Esophagus muscularis mucosa (tissue), 4 donors: ENCODE data around the gene TSC22D2. TPM values are rescaled to one million over a fixed set of nuclear protein-coding genes. Genes with fewer than 3 reads are reported as not detected.

Experiments
- DNase-seq: peaks from one replicate; pipeline ENCODE4 v3.0.0-alpha.2; 2017; ENCODE audit errors: extremely low spot score
- H3K27ac ChIP-seq, 4 donors: fragments of 200-600 bp; sonication (generic); replicated peaks in 1 of 4; 1 replicate in 3 of 4; 2 replicates in 1 of 4; pipeline ENCODE4 v1.5.1; 2016 to 2019; ENCODE audit warnings: mild to moderate bottlenecking in 1 of 4
- H3K27me3 ChIP-seq, 4 donors: fragments of 200-600 bp; sonication (generic); one replicate each; pipeline versions ENCODE4 v1.5.1 to v1.6.0; 2016 to 2019
- H3K36me3 ChIP-seq, 4 donors: fragments of 200-600 bp; sonication (generic); one replicate each; pipeline ENCODE4 v1.5.1; 2016 to 2019
- H3K4me1 ChIP-seq, 4 donors: fragments of 200-600 bp; sonication (generic); one replicate each; pipeline ENCODE4 v1.5.1; 2016 to 2019
- H3K4me3 ChIP-seq, 4 donors: fragments of 200-600 bp; sonication (generic); 1 replicate in 2 of 4; 2 replicates in 2 of 4; pipeline ENCODE4 v1.5.1; 2016 to 2019; ENCODE audit warnings: mild to moderate bottlenecking in 4 of 4, moderate library complexity in 1 of 4
- H3K9me3 ChIP-seq, 4 donors: fragments of 200-600 bp; sonication (generic); 1 replicate in 3 of 4; 2 replicates in 1 of 4; pipeline ENCODE4 v1.5.1; 2016 to 2019
- EP300 ChIP-seq: sonication (generic); formaldehyde crosslinking; IDR thresholded peaks from one replicate; pipeline ENCODE4 v1.6.1; 2017; ENCODE audit warnings: antibody characterized with exemption
- POLR2A ChIP-seq: fragments of 450-650 bp; IDR thresholded peaks from one replicate; pipeline ENCODE4 v1.6.1; 2017; ENCODE audit warnings: antibody characterized with exemption, moderate library complexity, mild to moderate bottlenecking, low read depth
- POLR2AphosphoS5 ChIP-seq, 2 donors: sonication (generic); formaldehyde crosslinking; IDR thresholded peaks; one replicate each; pipeline ENCODE4 v1.6.1; 2017; ENCODE audit warnings: antibody characterized with exemption in 2 of 2
- WGBS: methylation state at CpG from one replicate; pipeline ENCODE4 v1.1.5; 2018; 5-methylcytosine and 5-hydroxymethylcytosine counted together
- intact Hi-C: fragments of 100-400 bp; cut with DNase I; formaldehyde crosslinking; loops from one replicate; pipeline ENCODE4 v1.15.1; 2023
- total RNA-seq, 4 donors: library from RNA; depleted of rRNA; stranded (reverse); fragments of >200 nt; gene quantifications; one replicate each; pipeline versions ENCODE4 v1.1.0 to v1.2.1, GENCODE V29; 2016
- TF ChIP-seq, protein P1 (sequence below), 3 experiments: fragments of 200-600 bp in 2 of 3; fragments of 450-650 bp in 1 of 3; sonication (generic) in 2 of 3; IDR thresholded peaks; one replicate each; pipeline ENCODE4 v1.5.1; 2017 to 2019; ENCODE audit warnings: antibody characterized with exemption in 3 of 3, mild to moderate bottlenecking in 2 of 3, moderate library complexity in 1 of 3

The TSC22D2 gene
- total RNA-seq, 4 donors from 2014 or later: 19.1 to 27.1 (median 21.2) TPM

DNA sequence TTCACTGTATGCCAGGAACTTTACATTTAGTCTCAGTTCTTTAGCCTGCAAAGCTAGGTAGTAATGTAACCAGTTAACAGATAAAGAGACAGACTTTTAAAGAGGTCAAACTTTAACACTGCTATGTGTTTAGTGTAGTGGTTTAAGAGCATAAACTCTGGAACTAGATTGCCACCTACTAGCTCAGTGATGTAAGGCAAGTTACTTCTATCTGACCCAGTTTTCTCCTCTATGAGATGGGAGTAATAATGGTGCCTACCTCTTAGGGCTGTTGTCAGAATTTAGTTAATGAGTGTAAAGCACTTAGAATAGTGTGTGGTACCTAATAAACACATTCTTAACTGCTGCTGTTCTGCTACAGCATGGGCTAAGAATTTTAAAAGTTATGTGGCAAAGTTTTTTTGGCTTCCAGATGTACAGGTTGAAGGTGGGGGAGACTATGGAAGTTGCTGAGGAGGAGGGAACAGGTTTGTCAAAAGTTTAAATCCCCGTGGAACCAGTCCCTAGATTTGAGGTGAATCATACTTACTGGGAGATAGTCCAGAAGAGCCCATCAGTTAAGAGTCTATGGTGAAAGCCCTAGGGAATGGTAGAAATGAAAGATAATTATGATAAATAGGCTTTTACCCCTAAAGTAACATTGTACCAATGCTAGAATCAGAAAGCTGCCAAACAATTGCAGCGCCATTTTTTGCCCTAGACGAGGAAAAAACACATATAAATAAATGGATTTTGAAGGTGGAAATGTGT is 13.9 kb downstream of the TSC22D2 start:
- 55% methylated on average over 3 of the region's 3 CpGs for WGBS
- no peak for DNase-seq
- Histone ChIP-seq H3K4me3 (no peak overlapping the region), H3K9me3 (no peaks in the 10 kb centered on the region), H3K4me1 (peaks cover 38 to 87% (median 78%) of the 10 kb centered on the region in 4 donors), H3K27me3 (no peaks in the 10 kb centered on the region), H3K27ac (no peak overlapping the region), H3K36me3 (peaks cover 0 to 3% (median 0%) of the 10 kb centered on the region in 4 donors)
- intact Hi-C loops: no loop called here
- TF ChIP-seq, protein P1, sequence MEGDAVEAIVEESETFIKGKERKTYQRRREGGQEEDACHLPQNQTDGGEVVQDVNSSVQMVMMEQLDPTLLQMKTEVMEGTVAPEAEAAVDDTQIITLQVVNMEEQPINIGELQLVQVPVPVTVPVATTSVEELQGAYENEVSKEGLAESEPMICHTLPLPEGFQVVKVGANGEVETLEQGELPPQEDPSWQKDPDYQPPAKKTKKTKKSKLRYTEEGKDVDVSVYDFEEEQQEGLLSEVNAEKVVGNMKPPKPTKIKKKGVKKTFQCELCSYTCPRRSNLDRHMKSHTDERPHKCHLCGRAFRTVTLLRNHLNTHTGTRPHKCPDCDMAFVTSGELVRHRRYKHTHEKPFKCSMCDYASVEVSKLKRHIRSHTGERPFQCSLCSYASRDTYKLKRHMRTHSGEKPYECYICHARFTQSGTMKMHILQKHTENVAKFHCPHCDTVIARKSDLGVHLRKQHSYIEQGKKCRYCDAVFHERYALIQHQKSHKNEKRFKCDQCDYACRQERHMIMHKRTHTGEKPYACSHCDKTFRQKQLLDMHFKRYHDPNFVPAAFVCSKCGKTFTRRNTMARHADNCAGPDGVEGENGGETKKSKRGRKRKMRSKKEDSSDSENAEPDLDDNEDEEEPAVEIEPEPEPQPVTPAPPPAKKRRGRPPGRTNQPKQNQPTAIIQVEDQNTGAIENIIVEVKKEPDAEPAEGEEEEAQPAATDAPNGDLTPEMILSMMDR (IDR thresholded peaks at IDR 0.05): no peak
- TF ChIP-seq POLR2AphosphoS5 (IDR thresholded peaks at IDR 0.05) (no peak), EP300 (no peak), POLR2A (no peak)

DNA sequence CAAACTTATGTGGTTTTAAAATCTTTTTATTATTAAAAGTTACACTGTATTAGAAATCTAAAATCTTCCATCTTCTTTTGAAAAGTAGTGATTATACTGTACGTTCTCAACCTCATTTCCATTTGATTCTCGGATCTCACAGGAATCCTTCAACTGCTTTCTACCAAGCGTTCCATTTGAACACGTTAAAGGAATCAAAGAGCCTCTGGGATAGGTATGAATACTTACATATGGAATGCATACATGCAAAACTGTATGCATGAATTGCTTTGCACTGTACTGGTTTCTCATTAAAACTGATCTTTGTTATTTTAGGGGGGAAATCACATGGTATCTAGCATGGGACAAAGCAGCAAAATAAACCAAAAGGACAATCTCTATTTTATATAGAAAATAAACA is 14.8 kb downstream of the TSC22D2 start:
- Histone ChIP-seq H3K4me3 (no peak overlapping the region), H3K27ac (no peak overlapping the region), H3K4me1 (peaks cover 35 to 88% (median 75%) of the 10 kb centered on the region in 4 donors), H3K36me3 (peaks cover 0 to 3% (median 0%) of the 10 kb centered on the region in 4 donors), H3K27me3 (no peaks in the 10 kb centered on the region), H3K9me3 (no peaks in the 10 kb centered on the region)
- DNase-seq: no peak
- 75% methylated on average over 4 of the region's 4 CpGs for WGBS
- TF ChIP-seq POLR2AphosphoS5 (IDR thresholded peaks at IDR 0.05) (no peak), POLR2A (no peak), EP300 (no peak)
- TF ChIP-seq, protein P1 (IDR thresholded peaks at IDR 0.05): no peak
- intact Hi-C loops: no loop called here

DNA sequence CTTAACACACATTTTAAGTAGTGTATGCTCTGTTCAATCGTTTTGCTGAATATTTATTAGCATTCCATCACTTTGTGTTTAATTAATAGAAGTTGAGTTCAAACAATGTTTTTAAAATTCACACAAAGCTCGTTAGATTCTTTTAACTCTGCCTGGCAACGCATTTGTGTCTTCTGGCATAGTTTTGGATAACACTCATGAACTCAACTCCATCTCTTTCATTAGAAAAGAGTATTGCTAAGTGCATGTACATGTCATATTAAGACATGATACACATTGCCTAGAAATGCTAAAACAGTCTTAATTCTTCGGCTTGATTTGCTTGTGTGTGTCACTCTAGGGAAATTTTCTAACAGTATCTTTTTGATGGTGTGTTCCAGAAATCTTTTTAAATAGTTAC is 15.7 kb downstream of the TSC22D2 start:
- no peak for TF ChIP-seq POLR2A
- intact Hi-C loops: no loop called here

DNA sequence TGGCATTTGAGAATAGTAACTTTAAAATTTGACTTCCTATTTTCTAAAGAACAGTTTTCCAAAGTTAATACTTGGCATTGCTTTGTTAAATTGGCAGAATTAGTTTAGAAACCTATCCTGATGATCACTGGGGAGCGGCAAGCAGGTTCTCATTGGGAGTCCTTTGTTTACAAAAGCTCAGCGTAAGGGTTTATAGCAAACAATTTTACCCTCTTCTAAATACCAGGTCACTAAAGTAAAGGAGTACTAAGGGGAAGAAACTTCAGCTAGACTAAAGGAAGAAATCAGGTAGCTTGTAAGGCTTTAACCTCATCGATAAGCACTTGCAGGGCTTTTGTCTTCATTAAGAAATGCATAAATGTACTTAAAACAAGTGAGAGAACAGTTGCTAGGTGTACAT is 18.2 kb downstream of the TSC22D2 start:
- no peak overlapping the region for H3K4me3 ChIP-seq
- H3K27ac ChIP-seq: no peak overlapping the region
- H3K27me3 ChIP-seq: no peaks in the 10 kb centered on the region
- TF ChIP-seq EP300 (no peak), POLR2AphosphoS5 (IDR thresholded peaks at IDR 0.05) (no peak), POLR2A (no peak)
- TF ChIP-seq, protein P1 (IDR thresholded peaks at IDR 0.05): no peak
- H3K36me3 ChIP-seq: peaks cover 0 to 3% (median 0%) of the 10 kb centered on the region in 4 donors
- 87% methylated on average over 3 of the region's 3 CpGs for WGBS
- H3K4me1 ChIP-seq: peaks cover 22 to 74% (median 63%) of the 10 kb centered on the region in 4 donors
- no peaks in the 10 kb centered on the region for H3K9me3 ChIP-seq
- intact Hi-C loops: no loop called here
- DNase-seq: no peak

More for the DNA sequence above, 15.7 kb downstream of the TSC22D2 start:
- DNase-seq: no peak
- WGBS: 26% methylated on average over 4 of the region's 4 CpGs
- no peaks in the 10 kb centered on the region for H3K9me3 ChIP-seq
- peaks cover 30 to 86% (median 75%) of the 10 kb centered on the region in 4 donors for H3K4me1 ChIP-seq
- H3K27me3 ChIP-seq: no peaks in the 10 kb centered on the region
- no peak overlapping the region for H3K27ac ChIP-seq
- peaks cover 0 to 3% (median 0%) of the 10 kb centered on the region in 4 donors for H3K36me3 ChIP-seq
- H3K4me3 ChIP-seq: no peak overlapping the region

DNA sequence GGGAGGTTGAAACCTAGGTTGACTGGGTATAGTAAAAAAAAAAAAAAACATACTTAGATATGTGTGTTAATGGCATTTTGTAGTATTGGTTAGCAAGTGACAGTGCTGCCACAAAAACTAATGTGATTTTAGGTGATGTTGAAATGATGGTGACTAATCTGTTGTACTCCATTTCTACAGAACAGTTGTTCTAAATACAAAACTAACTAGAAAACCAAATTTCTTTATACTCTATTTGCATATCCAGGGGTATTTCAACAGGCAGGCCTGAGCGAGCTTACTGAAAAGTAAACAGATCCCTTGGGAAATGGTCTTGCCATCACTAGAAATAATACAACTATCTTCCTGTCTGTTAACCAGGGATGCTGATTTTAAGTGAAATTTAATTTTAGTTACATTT is 20.5 kb downstream of the TSC22D2 start:
- peaks cover 10 to 56% (median 45%) of the 10 kb centered on the region in 4 donors for H3K4me1 ChIP-seq
- H3K4me3 ChIP-seq: no peak overlapping the region
- intact Hi-C loops: no loop called here
- no peak overlapping the region for H3K27ac ChIP-seq
- WGBS: 89% methylated on average over 1 of the region's 1 CpG
- TF ChIP-seq EP300: no peak
- TF ChIP-seq, protein P1 (IDR thresholded peaks at IDR 0.05): no peak
- no peak for TF ChIP-seq POLR2A
- no peak for TF ChIP-seq POLR2AphosphoS5 (IDR thresholded peaks at IDR 0.05)
- peaks cover 0 to 3% (median 0%) of the 10 kb centered on the region in 4 donors for H3K36me3 ChIP-seq
- no peaks in the 10 kb centered on the region for H3K9me3 ChIP-seq
- H3K27me3 ChIP-seq: no peaks in the 10 kb centered on the region
- no peak for DNase-seq
